BJ (cell line): ENCODE results near the gene CENATAC. TPM values are rescaled to one million over a fixed set of nuclear protein-coding genes. Genes with fewer than 3 reads are reported as not detected.

Experiments used
- CTCF ChIA-PET: fragments of 350-600 bp; formaldehyde crosslinking; extraction: SDS; loops from one replicate; lab custom pipeline; 2021; ENCODE audit warnings: antibody characterized with exemption, inconsistent platforms; lab: Yijun Ruan, JAX
- POLR2A ChIA-PET: fragments of 300-600 bp; sonication (Branson Sonifier 250); formaldehyde crosslinking; extraction: SDS; loops from one replicate; lab custom pipeline; 2021; ENCODE audit warnings: antibody characterized with exemption; lab: Charles Lee
- DNase-seq: peaks from one replicate; pipeline ENCODE4 v3.0.0-alpha.2; 2011; ENCODE audit warnings: low read depth
- H3K27me3 ChIP-seq: 2 replicates; pipeline ENCODE4 v1.6.0; 2011; ENCODE audit warnings: low read length; ENCODE audit not compliant: control insufficient read depth, insufficient read depth
- H3K36me3 ChIP-seq: 2 replicates; pipeline ENCODE4 v1.5.1; 2011; ENCODE audit warnings: low read length; ENCODE audit not compliant: control insufficient read depth, insufficient read depth
- H3K4me3 ChIP-seq: 2 replicates; pipeline ENCODE4 v1.5.1; 2011; ENCODE audit warnings: low read depth, mild to moderate bottlenecking, control low read depth, low read length
- CTCF ChIP-seq: IDR thresholded peaks from 2 replicates; pipeline ENCODE4 v1.5.1; 2011; ENCODE audit warnings: low read depth, mild to moderate bottlenecking, control low read depth, inconsistent platforms, low read length, moderate library complexity; ENCODE audit not compliant: insufficient read depth
- polyA plus RNA-seq: library from polyadenylated mRNA; depleted of rRNA; stranded (reverse); fragments of >200 nt; gene quantifications from 2 replicates; pipeline ENCODE4 v1.2.3, GENCODE V29; 2011

CENATAC gene
- polyA plus RNA-seq, 1 experiment = 10.5 TPM

- ChIA-PET CTCF (interaction anchor here (0.6 to 13.4 kb wide), 30 partner anchors 9 to 324 kb away, joined by 3 to 136 read pairs (median 5); partner anchors contain the start of genes BCL9L, FOXR1 and TREH), POLR2A (interaction anchor here (0.6 kb wide), 1 partner anchor 264 kb away, joined by 3 read pairs; no protein-coding TSS in a partner anchor)
- Histone ChIP-seq H3K27me3 (peaks cover 18% of the 10 kb centered on the region), H3K36me3 (no peaks in the 10 kb centered on the region), H3K4me3 (no peak overlapping the region)
- TF ChIP-seq CTCF = no peak
- no peak for DNase-seq
Measured at GRCh38 chr11:118956847-118957469, 41.0 kb upstream of the CENATAC start.

DNA sequence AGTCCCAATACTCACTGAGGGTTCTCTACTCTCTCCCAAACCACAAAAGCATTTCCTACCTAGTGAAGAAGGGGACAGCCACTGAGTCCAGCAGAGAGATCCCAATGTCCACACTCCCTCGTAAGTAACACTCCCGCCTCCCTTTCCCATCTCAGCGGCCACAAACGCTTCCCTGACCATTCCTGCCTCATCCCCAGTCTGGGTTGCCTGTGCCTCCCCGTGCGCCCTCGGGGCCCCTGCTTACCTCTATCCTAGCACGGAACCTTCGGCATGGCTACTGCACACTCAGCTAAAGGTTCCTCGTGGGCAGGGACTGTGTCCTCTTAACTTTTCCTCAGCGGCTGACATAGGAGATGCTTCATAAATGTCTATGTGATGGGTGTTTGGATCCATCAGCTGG, 40.4 kb upstream of the CENATAC start:
- Histone ChIP-seq H3K36me3 (no peaks in the 10 kb centered on the region), H3K27me3 (peaks cover 16% of the 10 kb centered on the region), H3K4me3 (no peak overlapping the region)
- POLR2A ChIA-PET = no interaction called here
- DNase-seq = no peak
- TF ChIP-seq CTCF = no peak
- CTCF ChIA-PET = interaction anchor here (0.6 to 13.4 kb wide), 19 partner anchors 10 to 301 kb away, joined by 3 to 136 read pairs (median 5); partner anchors contain the start of genes FOXR1 and TREH

DNA sequence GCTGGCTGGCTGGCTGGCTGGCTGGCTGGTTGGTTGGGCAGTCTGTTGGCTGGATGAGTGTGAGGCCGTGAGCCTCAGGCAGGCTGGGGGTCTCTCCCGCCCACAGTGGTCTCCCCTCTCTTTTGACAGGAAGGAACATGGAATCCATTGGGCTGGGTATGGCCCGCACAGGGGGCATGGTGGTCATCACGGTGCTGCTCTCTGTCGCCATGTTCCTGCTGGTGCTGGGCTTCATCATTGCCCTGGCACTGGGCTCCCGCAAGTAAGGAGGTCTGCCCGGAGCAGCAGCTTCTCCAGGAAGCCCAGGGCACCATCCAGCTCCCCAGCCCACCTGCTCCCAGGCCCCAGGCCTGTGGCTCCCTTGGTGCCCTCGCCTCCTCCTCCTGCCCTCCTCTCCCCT, 40.0 kb upstream of the CENATAC start:
- DNase-seq = no peak
- no peak for TF ChIP-seq CTCF
- Histone ChIP-seq H3K36me3 (no peaks in the 10 kb centered on the region), H3K4me3 (no peak overlapping the region), H3K27me3 (peaks cover 12% of the 10 kb centered on the region)
- ChIA-PET POLR2A (no interaction called here), CTCF (interaction anchor here (1.1 to 13.4 kb wide), 13 partner anchors 10 to 301 kb away, joined by 5 to 136 read pairs (median 8); no protein-coding TSS in a partner anchor)

GRCh38 chr11:118958577-118958976, 39.4 kb upstream of the CENATAC start:
- ChIA-PET POLR2A (interaction anchor here (0.7 kb wide), 1 partner anchor 338 kb away, joined by 4 read pairs; no protein-coding TSS in a partner anchor), CTCF (interaction anchor here (0.6 to 13.4 kb wide), 4 partner anchors 9 to 270 kb away, joined by 3 to 136 read pairs (median 4); no protein-coding TSS in a partner anchor)
- no peak overlapping the region for H3K4me3 ChIP-seq
- TF ChIP-seq CTCF = no peak
- H3K27me3 ChIP-seq = peaks cover 7% of the 10 kb centered on the region
- DNase-seq = no peak
- H3K36me3 ChIP-seq = no peaks in the 10 kb centered on the region

- POLR2A ChIA-PET = no interaction called here
Measured at GRCh38 chr11:118961189-118961588, 36.7 kb upstream of the CENATAC start.

More at GRCh38 chr11:118961189-118961588, 36.7 kb upstream of the CENATAC start:
- DNase-seq = no peak
- CTCF ChIA-PET = interaction anchor here (0.6 to 13.4 kb wide), 2 partner anchors 69 to 272 kb away, joined by 3 to 136 read pairs; no protein-coding TSS in a partner anchor
- peaks cover 3% of the 10 kb centered on the region for H3K27me3 ChIP-seq
- H3K36me3 ChIP-seq = no peaks in the 10 kb centered on the region
- TF ChIP-seq CTCF = no peak
- H3K4me3 ChIP-seq = no peak overlapping the region
